GM21515 (cell line): ENCODE results near the gene GPR17.

ENCODE experiments used
- ATAC-seq: cut with Tn5 transposase; IDR thresholded peaks from one replicate; pipeline ENCODE4 v1.9.1; 2021; ENCODE audit not compliant: unreplicated experiment

Gene GPR17

GRCh38 chr2:127614246-127614645 is 31.7 kb upstream of the GPR17 start:
- ATAC-seq: no peak

- ATAC-seq: no peak
Measured at GRCh38 chr2:127614731-127615130, 31.2 kb upstream of the GPR17 start.

GRCh38 chr2:127615511-127616166 is 30.3 kb upstream of the GPR17 start:
- ATAC-seq: no peak

- no peak for ATAC-seq
Measured at GRCh38 chr2:127618551-127619202, 27.3 kb upstream of the GPR17 start.

- ATAC-seq: no peak
Measured at GRCh38 chr2:127619203-127619590, 26.8 kb upstream of the GPR17 start.

- ATAC-seq: no peak
Measured at GRCh38 chr2:127619877-127620705, 25.9 kb upstream of the GPR17 start.

- ATAC-seq: no peak
Measured at GRCh38 chr2:127620866-127621265, 25.1 kb upstream of the GPR17 start.

- ATAC-seq: no peak
Measured at GRCh38 chr2:127621981-127622431, 23.9 kb upstream of the GPR17 start.

GRCh38 chr2:127622561-127623387 is 23.2 kb upstream of the GPR17 start:
- no peak for ATAC-seq

GRCh38 chr2:127623388-127624319 is 22.3 kb upstream of the GPR17 start:
- ATAC-seq: no peak

- ATAC-seq: no peak
Measured at GRCh38 chr2:127624320-127624755, 21.6 kb upstream of the GPR17 start.

GRCh38 chr2:127624756-127625571 is 21.0 kb upstream of the GPR17 start:
- no peak for ATAC-seq

- ATAC-seq: no peak
Measured at GRCh38 chr2:127625572-127625951, 20.4 kb upstream of the GPR17 start.

- ATAC-seq: no peak
Measured at GRCh38 chr2:127626175-127626574, 19.8 kb upstream of the GPR17 start.

- ATAC-seq: no peak
Measured at GRCh38 chr2:127626917-127627739, 18.8 kb upstream of the GPR17 start.

- ATAC-seq: no peak
Measured at GRCh38 chr2:127627740-127628571, 18.0 kb upstream of the GPR17 start.
